HepG2 (cell line): ENCODE measurements around the gene TLN1. TPM values are rescaled to one million over a fixed set of nuclear protein-coding genes. Genes with fewer than 3 reads are reported as not detected.
A peak's percentile ranks its signal among the peaks of the same experiment; 100 is the strongest.

Source experiments
- ATAC-seq: fragments of 200-7000 bp; cut with Tn5 transposase; 3 replicates; pipeline ENCODE4 v1.9.1; 2020; ENCODE audit warnings: mild to moderate bottlenecking, moderate library complexity
- BruUV-seq: library from RNA; stranded (reverse); fragments of 400-500 nt; replicated peaks from 2 replicates; lab custom pipeline; 2021; lab: Mats Ljungman, UMichigan
- CTCF ChIA-PET: fragments of 300-600 bp; formaldehyde crosslinking; extraction: SDS; loops from one replicate; lab custom pipeline; 2021; ENCODE audit warnings: low total read pairs, inconsistent platforms, low intra/inter-chr PET ratio; lab: Yijun Ruan, JAX
- POLR2A ChIA-PET: fragments of 350-600 bp; sonication (Branson Sonifier 250); formaldehyde crosslinking; loops from one replicate; lab custom pipeline; 2020; ENCODE audit warnings: antibody characterized with exemption, inconsistent platforms; lab: Yijun Ruan, JAX
- DNase-seq: peaks from one replicate; pipeline ENCODE4 v3.0.0-alpha.2; 2015; ENCODE audit warnings: low spot score
- FAIRE-seq: peaks from 3 replicates; lab custom pipeline; 2011; peaks lifted over from hg19 to GRCh38; lab: Jason Lieb, UNC
- H2AFZ ChIP-seq: one replicate; pipeline ENCODE4 v1.6.1; 2011; ENCODE audit warnings: low read length, inconsistent platforms
- H3K27ac ChIP-seq: fragments of 300-600 bp; 3 replicates; pipeline ENCODE4 v1.8.0; 2011; ENCODE audit warnings: mixed run types, mild to moderate bottlenecking, mixed read lengths, low read length, inconsistent platforms; ENCODE audit not compliant: insufficient read depth; ENCODE audit errors: extremely low read length
- H3K27me3 ChIP-seq, 2 experiments: fragments of 200-600 bp in 1 of 2; 2 replicates in 1 of 2; 3 replicates in 1 of 2; pipeline versions ENCODE4 v1.6.0 to v1.8.0; 2011; ENCODE audit warnings: low read length in 2 of 2, mild to moderate bottlenecking in 2 of 2, moderate library complexity in 2 of 2, inconsistent platforms in 1 of 2; ENCODE audit not compliant: insufficient read depth in 2 of 2, control insufficient read depth in 1 of 2
- H3K36me3 ChIP-seq, 2 experiments: fragments of 200-600 bp in 1 of 2; replicated peaks in 1 of 2; 2 replicates in 1 of 2; 3 replicates in 1 of 2; pipeline versions ENCODE4 v1.5.1 to v1.8.0; 2011; ENCODE audit warnings: low read length in 2 of 2, inconsistent platforms in 1 of 2; ENCODE audit not compliant: insufficient read depth in 2 of 2, control insufficient read depth in 1 of 2
- H3K4me1 ChIP-seq: 2 replicates; pipeline ENCODE4 v1.5.1; 2012; ENCODE audit warnings: low read length, inconsistent platforms; ENCODE audit not compliant: insufficient read depth
- H3K4me2 ChIP-seq: 2 replicates; pipeline ENCODE4 v1.6.0; 2011; ENCODE audit warnings: low read depth, low read length, inconsistent platforms
- H3K4me3 ChIP-seq, 3 experiments: fragments of 200-600 bp in 1 of 3; sonication (generic), shearing (Covaris generic) in 1 of 3; replicated peaks in 1 of 3; 2 replicates each; pipeline ENCODE4 v1.5.1; 2011 to 2016; ENCODE audit warnings: low read length in 3 of 3, inconsistent platforms in 2 of 3, low read depth in 2 of 3, mild to moderate bottlenecking in 2 of 3, control low read depth in 1 of 3, mixed read lengths in 1 of 3; ENCODE audit not compliant: insufficient read depth in 1 of 3
- H3K79me2 ChIP-seq: one replicate; pipeline ENCODE4 v1.6.1; 2011; ENCODE audit warnings: low read length, inconsistent platforms; ENCODE audit not compliant: insufficient read depth
- H3K9ac ChIP-seq: 2 replicates; pipeline ENCODE4 v1.6.0; 2011; ENCODE audit warnings: mild to moderate bottlenecking, low read depth, low read length, inconsistent platforms; ENCODE audit not compliant: insufficient read depth
- H3K9me3 ChIP-seq: 2 replicates; pipeline ENCODE4 v1.5.1; 2012; ENCODE audit warnings: mild to moderate bottlenecking, low read length
- H4K20me1 ChIP-seq: 2 replicates; pipeline ENCODE4 v1.6.0; 2011; ENCODE audit warnings: inconsistent platforms, mild to moderate bottlenecking, low read length, moderate library complexity; ENCODE audit not compliant: insufficient read depth
- AGO2 ChIP-seq: fragments of 200-400 bp; formaldehyde crosslinking; optimal IDR thresholded peaks from 2 replicates; pipeline ENCODE3; 2017; ENCODE audit warnings: mild to moderate bottlenecking, low read depth, low read length, moderate library complexity
- ATF6 ChIP-seq: sonication (generic); formaldehyde crosslinking; conservative IDR thresholded peaks from 2 replicates; pipeline ENCODE4 v1.4.0; 2020; ENCODE audit warnings: missing genetic modification reagents
- NFIB ChIP-seq: sonication (generic); formaldehyde crosslinking; IDR thresholded peaks from 2 replicates; pipeline ENCODE4 v1.9.0; 2021; ENCODE audit warnings: missing genetic modification reagents, mild to moderate bottlenecking, borderline replicate concordance
- NR2C2 ChIP-seq: sonication (generic); formaldehyde crosslinking; IDR thresholded peaks from 2 replicates; pipeline ENCODE4 v1.4.0; 2020; ENCODE audit warnings: missing genetic modification reagents, mild to moderate bottlenecking, moderate library complexity, borderline replicate concordance
- ZNF691 ChIP-seq: sonication (generic); formaldehyde crosslinking; IDR thresholded peaks from 2 replicates; pipeline ENCODE4 v1.4.0; 2020; ENCODE audit warnings: missing genetic modification reagents, low read depth, mild to moderate bottlenecking, borderline replicate concordance
- WGBS: methylation state at CpG from one replicate; pipeline ENCODE4 v1.1.6; 2017; ENCODE audit warnings: low lambda C conversion rate; 5-methylcytosine and 5-hydroxymethylcytosine counted together
- in situ Hi-C: cut with HindIII; loops from 2 replicates; pipeline ENCODE4 v1.10.0; 2017; ENCODE audit warnings: low pct_unique_long_range_greater_than_20kb; ENCODE audit not compliant: extremely low pct_ligation_motif_present
- intact Hi-C: fragments of 100-400 bp; cut with micrococcal nuclease; formaldehyde crosslinking; loops from one replicate; pipeline ENCODE4 v1.10.0; 2022; ENCODE audit not compliant: unreplicated experiment
- polyA plus RNA-seq, 8 experiments: library from polyadenylated mRNA; depleted of rRNA in 3 of 8; stranded (reverse) in 7 of 8; unstranded in 1 of 8; fragments of >200 nt; fragmentation: Illumina TruSeq in 4 of 8; extraction: Trizol in 4 of 8; gene quantifications; 2 replicates each; pipeline versions ENCODE4 v1.2.1 to v1.2.3, GENCODE V29; 2011 to 2016; ENCODE audit warnings: low read depth in 4 of 8, missing spikeins in 1 of 8, mixed read lengths in 1 of 8; ENCODE audit not compliant: insufficient read depth in 1 of 8
- total RNA-seq, 5 experiments: library from RNA; depleted of rRNA; stranded (reverse); fragments of >200 nt; fragmentation: Illumina TruSeq; extraction: Trizol; gene quantifications; 2 replicates each; pipeline ENCODE4 v1.2.3, GENCODE V29; 2016; ENCODE audit warnings: low read depth in 1 of 5

Gene TLN1
- total and polyA plus RNA-seq, 2 of the 13 experiments (the other 11 are each of a cell fraction or from before 2014, with no cell fraction given), result 35.2 to 51.8 TPM

DNA sequence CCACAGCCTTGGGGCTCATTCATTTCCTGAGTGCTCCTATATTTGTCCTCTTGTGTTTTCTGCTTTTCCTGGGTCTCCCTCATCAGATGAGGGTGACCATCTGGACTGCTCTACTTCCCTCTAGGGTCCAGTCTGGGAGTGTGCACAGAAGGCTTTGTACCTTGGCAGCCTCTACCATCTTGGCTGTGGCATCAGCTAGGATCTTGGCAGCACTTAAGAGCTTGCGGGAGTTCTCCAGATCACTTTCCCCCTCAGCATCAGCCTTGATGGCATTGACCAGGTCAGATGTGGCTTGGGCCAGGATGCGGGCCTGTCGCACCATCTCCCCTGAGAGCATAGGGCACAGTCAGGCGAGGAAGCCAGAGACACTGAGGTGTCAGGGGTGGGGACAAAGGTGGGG, 15.8 kb downstream of the TLN1 start (continued):
- TF ChIP-seq ZNF691 (no peak), NR2C2 (CRISPR knock-in tag) (no peak)
- TF ChIP-seq, all 625 proteins: peak for 0

- Histone ChIP-seq H2AFZ (no peak overlapping the region), H3K27ac (no peak overlapping the region), H3K36me3 (peaks cover 57 to 92% of the 10 kb centered on the region in 2 experiments), H3K4me3 (no peak overlapping the region), H3K4me2 (no peak overlapping the region), H3K9me3 (no peaks in the 10 kb centered on the region), H3K4me1 (no peaks in the 10 kb centered on the region), H3K79me2 (no peaks in the 10 kb centered on the region), H3K9ac (no peak overlapping the region), H3K27me3 (no peaks in the 10 kb centered on the region), H4K20me1 (no peaks in the 10 kb centered on the region)
- ATAC-seq, result no peak
- no peak for FAIRE-seq
- BruUV-seq, result no TSS peak
- in situ Hi-C loops (no loop called here), intact Hi-C loops (no loop called here)
- DNase-seq, result no peak
- CTCF ChIA-PET, result no interaction called here
- 98% methylated on average over 13 of the region's 13 CpGs for WGBS
- no peak for TF ChIP-seq ATF6 (CRISPR knock-in tag)
- TF ChIP-seq AGO2, result peak; percentile 10
- TF ChIP-seq NFIB (CRISPR knock-in tag), result no peak
- POLR2A ChIA-PET, result interaction anchor here (0.9 to 2.1 kb wide), 3 partner anchors 13 to 50 kb away, joined by 3 to 9 read pairs (median 4); partner anchors contain the start of gene ARHGEF39
Observed at GRCh38 chr9:35714579-35715252, 17.3 kb downstream of the TLN1 start.
